ENCODE measurements around the gene TRIM2.
"Not testable (repeated sequence)": the region's sequence is repeated elsewhere in the genome, so short reads cannot be mapped to it uniquely, and the experiment has no call there.

The TRIM2 gene

GRCh38 chr4:153204247-153204671 lies at the start of gene TRIM2:
TSS of gene TRIM2 (plus strand) at chr4:153204443. CDS start at chr4:153204531, 88 bp downstream.
- peak; percentile 61 for DNase-seq

- DNase-seq = no peak
These were observed 48.6 kb upstream of the TRIM2 start for GRCh38 chr4:153155686-153156085.

GRCh38 chr4:153156263-153156662 lies 48.0 kb upstream of the TRIM2 start:
- no peak for DNase-seq

- no peak for DNase-seq
These were observed 47.5 kb upstream of the TRIM2 start for GRCh38 chr4:153156721-153157120.

GRCh38 chr4:153159016-153159415 lies 45.2 kb upstream of the TRIM2 start:
- no peak for DNase-seq

- no peak for DNase-seq
These were observed 44.5 kb upstream of the TRIM2 start for GRCh38 chr4:153159728-153160221.

GRCh38 chr4:153160821-153161220 lies 43.4 kb upstream of the TRIM2 start:
- DNase-seq = no peak

GRCh38 chr4:153161226-153161963 lies 42.8 kb upstream of the TRIM2 start:
- no peak for DNase-seq

- DNase-seq = not testable (repeated sequence)
These were observed 39.0 kb upstream of the TRIM2 start for GRCh38 chr4:153165236-153165635.

- DNase-seq = no peak
These were observed 37.3 kb upstream of the TRIM2 start for GRCh38 chr4:153166716-153167501.

GRCh38 chr4:153169776-153170175 lies 34.5 kb upstream of the TRIM2 start:
- DNase-seq = no peak

GRCh38 chr4:153170407-153170806 lies 33.8 kb upstream of the TRIM2 start:
- no peak for DNase-seq

- no peak for DNase-seq
These were observed 29.2 kb upstream of the TRIM2 start for GRCh38 chr4:153174821-153175567.

- DNase-seq = no peak
These were observed 27.3 kb upstream of the TRIM2 start for GRCh38 chr4:153176938-153177337.

- DNase-seq = no peak
These were observed 26.4 kb upstream of the TRIM2 start for GRCh38 chr4:153177841-153178240.

- no peak for DNase-seq
These were observed 25.1 kb upstream of the TRIM2 start for GRCh38 chr4:153179100-153179499.

GRCh38 chr4:153181293-153181692 lies 22.9 kb upstream of the TRIM2 start:
- no peak for DNase-seq

GRCh38 chr4:153181700-153182099 lies 22.5 kb upstream of the TRIM2 start:
- DNase-seq = no peak

GRCh38 chr4:153183146-153183545 lies 21.1 kb upstream of the TRIM2 start:
- DNase-seq = no peak

GRCh38 chr4:153185331-153185852 lies 18.9 kb upstream of the TRIM2 start:
- no peak for DNase-seq

- DNase-seq = no peak
These were observed 18.1 kb upstream of the TRIM2 start for GRCh38 chr4:153186046-153186728.

- DNase-seq = no peak
These were observed 15.0 kb upstream of the TRIM2 start for GRCh38 chr4:153189016-153189801.

Measured in NCI-H748 treated with DMSO at 0.1 percent for 48 hours (cell line).